Stimulated activated naive CD8-positive, alpha-beta T cell treated with anti-CD3 and anti-CD28 coated beads, Interleukin-15, amount 100 ng/mL, for 72 hours (primary cell): ENCODE measurements around the gene SIAH1.
A peak's percentile ranks its signal among the peaks of the same experiment; 100 is the strongest.
"Not testable (repeated sequence)": the region's sequence is repeated elsewhere in the genome, so short reads cannot be mapped to it uniquely, and the experiment has no call there.

Source experiments
- ATAC-seq: fragments of 150-1000 bp; cut with Tn5 transposase; 2 replicates; pipeline ENCODE4 v1.10.0; 2021; ENCODE audit warnings: mild to moderate bottlenecking, moderate library complexity
- DNase-seq, 2 donors: peaks; one replicate each; pipeline ENCODE4 v3.0.0; 2021 to 2022
- H3K27ac Mint-ChIP-seq, 2 donors: one replicate each; pipeline ENCODE4 v1.8.0; 2022; ENCODE audit warnings: mild to moderate bottlenecking in 2 of 2, mixed read lengths in 2 of 2, moderate library complexity in 2 of 2
- H3K27me3 Mint-ChIP-seq: one replicate; pipeline ENCODE4 v1.8.0; 2022; ENCODE audit warnings: mixed read lengths
- H3K4me1 Mint-ChIP-seq: one replicate; pipeline ENCODE4 v1.8.0; 2022; ENCODE audit warnings: mild to moderate bottlenecking, mixed read lengths
- H3K4me3 Mint-ChIP-seq, 2 donors: one replicate each; pipeline ENCODE4 v1.8.0; 2022; ENCODE audit warnings: mild to moderate bottlenecking in 2 of 2, mixed read lengths in 2 of 2, moderate library complexity in 1 of 2
- H3K9me3 Mint-ChIP-seq, 2 donors: one replicate each; pipeline ENCODE4 v1.8.0; 2022; ENCODE audit warnings: mixed read lengths in 2 of 2

The SIAH1 gene

DNA sequence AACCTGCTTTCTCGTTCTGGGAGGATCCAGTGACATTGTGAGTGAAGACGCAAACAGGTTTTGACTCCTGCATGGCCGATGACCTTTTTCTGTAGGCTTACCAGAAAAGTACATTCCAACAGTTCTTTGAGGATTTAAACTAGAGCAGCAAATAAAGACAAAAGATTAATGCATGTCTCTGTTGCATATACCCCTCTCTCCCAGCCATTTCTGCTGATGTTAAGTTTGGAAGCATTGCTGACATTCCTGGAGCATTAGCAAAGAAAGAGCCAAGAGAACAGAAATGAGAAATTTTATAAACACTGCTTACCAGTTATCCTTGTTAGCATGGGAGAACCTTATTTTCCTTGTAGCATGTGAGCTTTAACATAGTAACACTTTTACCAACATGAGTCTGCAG, 49.3 kb downstream of the SIAH1 start:
- H3K27ac Mint-ChIP-seq: no peak overlapping the region
- no peak for DNase-seq
- peaks cover 6% of the 10 kb centered on the region for H3K4me1 Mint-ChIP-seq
- no peaks in the 10 kb centered on the region for H3K27me3 Mint-ChIP-seq
- ATAC-seq: no peak
- H3K4me3 Mint-ChIP-seq: no peak overlapping the region
- no peaks in the 10 kb centered on the region for H3K9me3 Mint-ChIP-seq

DNA sequence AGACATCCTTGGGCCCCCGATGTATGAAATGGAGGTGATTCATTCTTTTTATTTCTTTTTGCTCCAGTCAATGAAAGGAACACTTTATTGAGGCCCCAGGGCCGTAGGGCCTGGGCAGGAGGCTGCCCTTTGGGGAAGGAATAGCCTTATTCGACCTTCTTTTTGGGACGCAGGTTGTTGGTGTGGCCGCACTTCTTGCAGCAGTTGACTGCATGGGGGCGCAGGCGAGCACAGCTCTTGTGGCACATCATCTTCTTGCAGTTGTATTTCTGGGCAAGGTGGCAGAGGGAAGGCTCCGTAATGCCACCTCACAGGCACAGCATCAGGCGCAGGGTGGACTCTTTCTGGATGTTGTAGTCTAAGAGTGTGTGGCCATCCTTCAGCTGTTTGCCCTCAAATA, 50.9 kb downstream of the SIAH1 start:
- Mint-ChIP-seq H3K27me3 (no peaks in the 10 kb centered on the region), H3K4me1 (peaks cover 7% of the 10 kb centered on the region), H3K27ac (peak overlapping the region in 1 of 2 donors; percentile 72), H3K9me3 (no peaks in the 10 kb centered on the region), H3K4me3 (no peak overlapping the region)
- ATAC-seq (no peak), DNase-seq (no peak)

DNA sequence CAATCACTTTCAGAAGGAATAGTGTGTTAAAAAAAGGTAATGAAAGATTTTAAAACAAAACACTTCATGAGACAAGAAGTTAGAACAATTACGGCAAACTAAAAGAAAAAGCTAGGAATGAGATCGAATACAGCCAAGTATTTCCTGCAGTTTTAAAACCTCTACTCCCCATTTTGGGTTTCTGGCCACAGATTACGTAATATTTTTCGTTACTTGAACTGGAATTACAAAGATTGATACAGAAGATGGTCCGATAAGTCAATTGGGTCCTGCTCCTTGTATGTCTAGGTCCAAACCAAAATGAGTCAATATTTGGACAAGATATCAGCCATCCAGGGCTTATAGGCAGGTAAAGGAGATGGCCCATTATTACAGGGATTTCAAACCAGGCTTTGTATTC, 52.2 kb downstream of the SIAH1 start:
- H3K27me3 Mint-ChIP-seq: no peaks in the 10 kb centered on the region
- ATAC-seq: no peak
- H3K4me3 Mint-ChIP-seq: no peak overlapping the region
- DNase-seq: no peak
- H3K27ac Mint-ChIP-seq: no peak overlapping the region
- H3K9me3 Mint-ChIP-seq: no peaks in the 10 kb centered on the region
- peaks cover 7% of the 10 kb centered on the region for H3K4me1 Mint-ChIP-seq

- H3K4me3 Mint-ChIP-seq: no peak overlapping the region
- DNase-seq (no peak), ATAC-seq (no peak)
- peaks cover 13% of the 10 kb centered on the region for H3K4me1 Mint-ChIP-seq
- no peak overlapping the region for H3K27ac Mint-ChIP-seq
- no peaks in the 10 kb centered on the region for H3K27me3 Mint-ChIP-seq
- no peaks in the 10 kb centered on the region for H3K9me3 Mint-ChIP-seq
Measured at GRCh38 chr16:48330841-48331192, 54.4 kb downstream of the SIAH1 start.

- no peak overlapping the region for H3K4me3 Mint-ChIP-seq
- DNase-seq: no peak
- H3K4me1 Mint-ChIP-seq: peaks cover 13% of the 10 kb centered on the region
Measured at GRCh38 chr16:48330189-48330840, 54.9 kb downstream of the SIAH1 start.

DNA sequence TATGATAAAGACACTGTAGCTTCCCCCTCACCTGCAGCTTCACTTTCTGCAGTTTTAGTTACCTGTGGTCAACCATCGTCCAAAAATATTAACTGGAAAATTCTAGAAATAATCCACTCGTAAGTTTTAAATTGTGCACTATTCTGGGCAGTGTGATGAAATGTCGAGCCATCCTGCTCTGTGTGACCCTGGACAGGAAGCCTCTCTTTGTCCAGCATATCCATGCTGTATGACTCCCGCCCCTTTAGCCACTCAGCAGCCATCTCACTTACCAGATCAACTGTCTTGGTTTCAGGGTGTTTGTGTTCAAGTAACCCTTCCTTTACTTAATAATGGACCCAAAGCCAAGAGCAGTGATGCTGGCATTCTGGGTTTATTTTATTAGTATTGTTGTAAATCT, 56.1 kb downstream of the SIAH1 start:
- Mint-ChIP-seq H3K9me3 (no peaks in the 10 kb centered on the region), H3K4me3 (no peak overlapping the region), H3K27ac (no peak overlapping the region), H3K4me1 (peaks cover 13% of the 10 kb centered on the region), H3K27me3 (no peaks in the 10 kb centered on the region)
- DNase-seq (no peak), ATAC-seq (no peak)

More at GRCh38 chr16:48330189-48330840, 54.9 kb downstream of the SIAH1 start:
- no peak for ATAC-seq
- Mint-ChIP-seq H3K27ac (no peak overlapping the region), H3K9me3 (no peaks in the 10 kb centered on the region), H3K27me3 (no peaks in the 10 kb centered on the region)

- ATAC-seq: no peak
- H3K4me3 Mint-ChIP-seq: no peak overlapping the region
- no peaks in the 10 kb centered on the region for H3K27me3 Mint-ChIP-seq
- DNase-seq: no peak
- no peaks in the 10 kb centered on the region for H3K9me3 Mint-ChIP-seq
- peaks cover 15% of the 10 kb centered on the region for H3K4me1 Mint-ChIP-seq
- peak overlapping the region in 1 of 2 donors; percentile 27 for H3K27ac Mint-ChIP-seq
Measured at GRCh38 chr16:48326915-48327314, 58.3 kb downstream of the SIAH1 start.

GRCh38 chr16:48323783-48324775, 61.1 kb downstream of the SIAH1 start:
- H3K27ac Mint-ChIP-seq: no peak overlapping the region
- no peak for ATAC-seq
- H3K9me3 Mint-ChIP-seq: no peaks in the 10 kb centered on the region
- H3K4me1 Mint-ChIP-seq: peaks cover 15% of the 10 kb centered on the region
- no peaks in the 10 kb centered on the region for H3K27me3 Mint-ChIP-seq
- no peak for DNase-seq
- no peak overlapping the region for H3K4me3 Mint-ChIP-seq

GRCh38 chr16:48321317-48322036, 63.7 kb downstream of the SIAH1 start:
- DNase-seq (no peak), ATAC-seq (peak; percentile 57)
- Mint-ChIP-seq H3K27me3 (no peaks in the 10 kb centered on the region), H3K27ac (no peak overlapping the region), H3K9me3 (no peaks in the 10 kb centered on the region), H3K4me3 (no peak overlapping the region), H3K4me1 (peaks cover 26% of the 10 kb centered on the region)

DNA sequence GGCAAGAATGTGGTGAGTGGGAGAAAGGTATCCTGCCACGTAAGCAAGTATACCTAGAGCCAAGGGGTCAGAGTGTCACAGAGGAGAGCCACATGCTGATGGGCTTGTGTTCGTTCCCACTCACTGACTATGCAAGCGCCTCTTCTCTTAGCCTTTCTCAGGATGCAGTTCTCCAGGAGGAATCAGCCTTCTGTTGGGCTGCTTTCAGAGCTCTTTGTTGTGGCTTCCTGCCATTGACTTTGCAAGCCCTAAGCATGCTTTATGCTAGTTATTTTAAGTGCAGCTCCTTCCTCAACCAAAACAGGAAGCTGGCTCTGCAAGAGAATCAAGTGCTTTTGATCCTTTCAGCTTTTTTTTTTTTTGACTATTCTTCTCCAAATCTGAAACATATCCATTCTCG, 66.6 kb downstream of the SIAH1 start:
- H3K27ac Mint-ChIP-seq: peak overlapping the region; percentile 19 to 27
- ATAC-seq: peak; percentile 64
- peak overlapping the region; percentile 39 to 50 for H3K4me3 Mint-ChIP-seq
- H3K27me3 Mint-ChIP-seq: no peaks in the 10 kb centered on the region
- peaks cover 6 to 7% of the 10 kb centered on the region in 2 donors for H3K9me3 Mint-ChIP-seq
- peaks cover 26% of the 10 kb centered on the region for H3K4me1 Mint-ChIP-seq
- peak; percentile 5 to 12 for DNase-seq

DNA sequence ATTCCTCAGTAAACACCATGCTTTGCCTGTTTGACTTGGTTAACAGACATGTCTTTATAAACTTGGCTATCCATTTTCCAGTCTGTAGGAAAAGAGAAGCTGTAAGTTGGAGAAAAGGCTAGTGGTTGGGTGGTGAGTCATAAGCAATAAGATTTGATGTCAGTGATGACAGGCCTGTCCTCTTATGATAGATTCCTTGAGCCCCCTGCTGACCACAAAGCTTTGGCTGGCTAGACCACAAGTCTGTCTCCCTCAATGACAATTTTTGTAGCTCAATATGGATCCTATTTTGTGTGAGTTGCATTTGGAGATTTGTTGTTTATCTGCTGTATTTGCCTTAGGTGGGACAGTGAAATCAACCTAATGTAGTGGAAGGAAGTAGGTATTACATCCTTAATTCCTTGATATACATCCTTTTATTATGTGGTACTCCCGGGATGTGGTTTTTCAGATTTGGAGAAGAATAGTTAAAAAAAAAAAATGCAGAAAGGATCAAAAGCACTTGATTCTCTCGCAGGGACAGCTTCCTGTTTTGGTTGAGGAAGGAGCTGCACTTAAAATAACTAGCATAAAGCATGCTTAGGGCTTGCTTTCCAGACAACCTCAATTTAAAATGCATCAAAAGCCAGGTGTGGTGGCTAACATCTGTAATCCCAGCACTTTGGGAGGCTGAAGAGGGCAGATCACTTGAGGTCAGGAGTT, 67.4 kb downstream of the SIAH1 start:
- peak; percentile 13 to 60 for DNase-seq
- Mint-ChIP-seq H3K4me1 (peaks cover 26% of the 10 kb centered on the region), H3K9me3 (peaks cover 7 to 9% of the 10 kb centered on the region in 2 donors), H3K27me3 (no peaks in the 10 kb centered on the region), H3K4me3 (peak overlapping the region; percentile 46 to 49), H3K27ac (peak overlapping the region in 1 of 2 donors; percentile 83)
- ATAC-seq: peak; percentile 91

- Mint-ChIP-seq H3K4me1 (peaks cover 25% of the 10 kb centered on the region), H3K9me3 (peaks cover 12 to 16% of the 10 kb centered on the region in 2 donors), H3K27ac (no peak overlapping the region), H3K4me3 (no peak overlapping the region), H3K27me3 (no peaks in the 10 kb centered on the region)
- no peak for DNase-seq
- ATAC-seq: no peak
Measured at GRCh38 chr16:48317026-48317425, 68.2 kb downstream of the SIAH1 start.

DNA sequence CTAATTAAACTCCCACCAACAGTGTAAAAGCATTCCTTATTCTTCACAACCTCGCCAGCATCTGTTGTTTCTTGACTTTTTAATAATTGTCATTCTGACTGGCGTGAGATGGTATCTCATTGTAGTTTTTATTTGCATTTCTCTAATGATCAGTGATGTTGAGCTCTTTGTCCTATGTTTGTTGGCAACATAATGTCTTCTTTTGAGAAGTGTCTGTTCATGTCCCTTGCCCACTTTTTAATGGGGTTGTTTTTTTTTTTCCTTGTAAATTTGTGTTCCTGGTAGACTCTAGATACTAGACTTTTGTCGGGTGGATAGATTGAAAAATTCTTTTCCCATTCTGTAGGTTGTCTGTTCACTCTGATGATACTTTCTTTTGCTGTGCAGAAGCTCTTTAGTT, 71.3 kb downstream of the SIAH1 start:
- not testable (repeated sequence) for DNase-seq, H3K4me3 Mint-ChIP-seq, H3K27ac Mint-ChIP-seq, H3K27me3 Mint-ChIP-seq, ATAC-seq
- peaks cover 15% of the 10 kb centered on the region for H3K4me1 Mint-ChIP-seq
- H3K9me3 Mint-ChIP-seq: peaks cover 20 to 36% of the 10 kb centered on the region in 2 donors

DNA sequence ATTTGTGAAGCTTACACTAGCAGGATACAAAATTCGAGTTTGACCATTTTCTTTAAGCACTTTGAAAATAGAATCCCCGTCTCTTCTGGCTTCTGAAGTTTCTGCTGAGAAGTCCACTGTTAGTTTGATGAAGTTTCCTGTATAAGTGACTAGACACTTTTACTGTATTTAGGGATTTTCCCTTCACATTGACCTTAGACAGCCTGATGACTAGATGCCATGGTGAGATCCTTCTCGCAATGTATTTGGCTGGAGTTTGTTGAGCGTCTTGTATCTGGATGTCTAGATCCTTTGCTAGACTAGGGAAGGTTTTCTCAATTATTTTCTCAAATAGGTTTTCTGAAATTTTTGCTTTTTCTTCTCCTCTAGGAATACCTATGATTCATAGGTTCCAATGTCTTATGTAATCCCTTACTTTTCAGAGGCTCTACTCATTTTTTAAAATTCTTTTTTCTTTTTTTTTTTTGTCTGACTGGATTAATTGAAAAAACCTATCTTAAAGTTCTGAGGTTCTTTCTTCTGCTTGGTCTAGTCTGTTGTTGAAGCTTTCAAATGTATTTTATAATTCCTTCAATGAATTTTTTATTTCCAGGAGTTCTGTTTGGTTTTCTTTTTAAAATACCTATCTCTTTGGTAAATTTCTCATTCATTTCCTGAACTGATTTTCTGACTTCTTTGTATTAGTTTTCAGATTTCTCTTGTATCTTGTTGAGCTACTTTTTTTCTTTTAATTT, 74.1 kb downstream of the SIAH1 start:
- Mint-ChIP-seq H3K27me3 (no peaks in the 10 kb centered on the region), H3K4me1 (no peaks in the 10 kb centered on the region), H3K27ac (peak overlapping the region in 1 of 2 donors; percentile 78), H3K9me3 (peaks cover 24 to 49% of the 10 kb centered on the region in 2 donors), H3K4me3 (no peak overlapping the region)
- DNase-seq: no peak
- ATAC-seq: no peak
